H9 (cell line): Measurements from ENCODE around the gene CRYBG2. TPM values are rescaled to one million over a fixed set of nuclear protein-coding genes. Genes with fewer than 3 reads are reported as not detected.

Experiments
- DNase-seq: peaks from one replicate; pipeline ENCODE4 v3.0.0-alpha.2; 2017
- H2AFZ ChIP-seq: one replicate; pipeline ENCODE4 v1.6.1; 2013; ENCODE audit warnings: mild to moderate bottlenecking, low read length, control low read depth, moderate library complexity
- H2AK5ac ChIP-seq: 2 replicates; pipeline ENCODE4 v1.6.1; 2013; ENCODE audit warnings: low read length, control low read depth, mixed read lengths; ENCODE audit not compliant: insufficient read length
- H2BK120ac ChIP-seq: one replicate; pipeline ENCODE4 v1.6.1; 2013; ENCODE audit warnings: low read depth, mild to moderate bottlenecking, low read length, control low read depth, inconsistent platforms; ENCODE audit not compliant: poor library complexity, severe bottlenecking
- H2BK12ac ChIP-seq: 2 replicates; pipeline ENCODE4 v1.6.1; 2013; ENCODE audit warnings: low read length, control low read depth, mixed read lengths, low read depth; ENCODE audit not compliant: insufficient read length
- H2BK15ac ChIP-seq: 2 replicates; pipeline ENCODE4 v1.6.1; 2013; ENCODE audit warnings: low read depth, low read length, control low read depth
- H2BK20ac ChIP-seq: one replicate; pipeline ENCODE4 v1.6.1; 2013; ENCODE audit warnings: low read depth, mild to moderate bottlenecking, low read length, control low read depth, inconsistent platforms; ENCODE audit not compliant: poor library complexity, severe bottlenecking
- H2BK5ac ChIP-seq: 2 replicates; pipeline ENCODE4 v1.6.1; 2013; ENCODE audit warnings: low read length, control low read depth, mixed read lengths; ENCODE audit not compliant: insufficient read length
- H3K14ac ChIP-seq: 2 replicates; pipeline ENCODE4 v1.6.1; 2013; ENCODE audit warnings: low read length, control low read depth; ENCODE audit not compliant: insufficient read depth
- H3K18ac ChIP-seq: 2 replicates; pipeline ENCODE4 v1.6.1; 2013; ENCODE audit warnings: low read depth, mild to moderate bottlenecking, mixed read lengths, low read length, control low read depth; ENCODE audit not compliant: insufficient read length
- H3K23ac ChIP-seq: 2 replicates; pipeline ENCODE4 v1.6.1; 2013; ENCODE audit warnings: low read length, control low read depth, mixed read lengths, low read depth; ENCODE audit not compliant: insufficient read length
- H3K23me2 ChIP-seq: 2 replicates; pipeline ENCODE4 v1.6.1; 2013; ENCODE audit warnings: low read depth, mild to moderate bottlenecking, mixed read lengths, low read length, control low read depth; ENCODE audit not compliant: insufficient read length, poor library complexity, severe bottlenecking
- H3K27ac ChIP-seq: 2 replicates; pipeline ENCODE4 v1.5.1; 2013; ENCODE audit warnings: low read length, control low read depth, mixed read lengths, low read depth; ENCODE audit not compliant: insufficient read length
- H3K27me3 ChIP-seq: 2 replicates; pipeline ENCODE4 v1.6.1; 2013; ENCODE audit warnings: low read length, control low read depth, inconsistent platforms; ENCODE audit not compliant: insufficient read depth
- H3K4ac ChIP-seq: 2 replicates; pipeline ENCODE4 v1.6.1; 2013; ENCODE audit warnings: low read depth, mild to moderate bottlenecking, control low read depth, inconsistent platforms, low read length, moderate library complexity
- H3K4me1 ChIP-seq: 2 replicates; pipeline ENCODE4 v1.6.1; 2013; ENCODE audit warnings: low read length, control low read depth, inconsistent platforms; ENCODE audit not compliant: insufficient read depth
- H3K4me2 ChIP-seq: 2 replicates; pipeline ENCODE4 v1.6.1; 2013; ENCODE audit warnings: low read length, control low read depth, mixed read lengths; ENCODE audit not compliant: insufficient read length, insufficient read depth
- H3K56ac ChIP-seq: 2 replicates; pipeline ENCODE4 v1.6.1; 2013; ENCODE audit warnings: low read depth, mild to moderate bottlenecking, mixed read lengths, low read length, control low read depth; ENCODE audit not compliant: insufficient read length
- H3K79me1 ChIP-seq: 2 replicates; pipeline ENCODE4 v1.6.1; 2013; ENCODE audit warnings: low read depth, mild to moderate bottlenecking, moderate library complexity, low read length, control low read depth, inconsistent platforms; ENCODE audit not compliant: insufficient read depth, poor library complexity, severe bottlenecking
- H3K79me2 ChIP-seq: 2 replicates; pipeline ENCODE4 v1.6.1; 2013; ENCODE audit warnings: low read length, control low read depth, inconsistent platforms; ENCODE audit not compliant: insufficient read depth
- H3K9ac ChIP-seq: 2 replicates; pipeline ENCODE4 v1.6.1; 2013; ENCODE audit warnings: low read length, control low read depth, mixed read lengths; ENCODE audit not compliant: insufficient read length; ENCODE audit errors: extremely low read depth
- H3K9me3 ChIP-seq: one replicate; pipeline ENCODE4 v1.6.1; 2013; ENCODE audit warnings: low read depth, low read length, inconsistent platforms; ENCODE audit not compliant: control insufficient read depth
- H3T11ph ChIP-seq: one replicate; pipeline ENCODE4 v1.6.1; 2013; ENCODE audit warnings: mild to moderate bottlenecking, low read length, control low read depth, inconsistent platforms
- H4K20me1 ChIP-seq: one replicate; pipeline ENCODE4 v1.6.1; 2013; ENCODE audit not compliant: control insufficient read depth, insufficient read length, insufficient read depth
- H4K5ac ChIP-seq: 2 replicates; pipeline ENCODE4 v1.6.1; 2013; ENCODE audit warnings: low read depth, mild to moderate bottlenecking, mixed read lengths, low read length, control low read depth; ENCODE audit not compliant: insufficient read length
- H4K8ac ChIP-seq: replicated peaks from 2 replicates; pipeline ENCODE4 v1.6.1; 2013; ENCODE audit warnings: low read length, control low read depth, mixed read lengths, low read depth; ENCODE audit not compliant: insufficient read length
- H4K91ac ChIP-seq: 2 replicates; pipeline ENCODE4 v1.6.1; 2013; ENCODE audit warnings: low read depth, mild to moderate bottlenecking, moderate library complexity, mixed read lengths, low read length, control low read depth; ENCODE audit not compliant: insufficient read length
- H3K27ac Mint-ChIP-seq, 3 experiments: 2 replicates in 2 of 3; 3 replicates in 1 of 3; pipeline ENCODE4 v1.8.0; 2020 to 2021; ENCODE audit warnings: mixed read lengths in 3 of 3, mild to moderate bottlenecking in 1 of 3, moderate library complexity in 1 of 3
- H3K27me3 Mint-ChIP-seq: 2 replicates; pipeline ENCODE4 v1.8.0; 2021; ENCODE audit warnings: low read depth, mild to moderate bottlenecking, moderate library complexity, mixed read lengths
- H3K36me3 Mint-ChIP-seq, 3 experiments: 2 replicates in 2 of 3; 3 replicates in 1 of 3; pipeline ENCODE4 v1.8.0; 2020 to 2021; ENCODE audit warnings: low read depth in 3 of 3, mixed read lengths in 3 of 3; ENCODE audit not compliant: insufficient read depth in 1 of 3
- H3K4me1 Mint-ChIP-seq, 2 experiments: 2 replicates each; pipeline ENCODE4 v1.8.0; 2020; ENCODE audit warnings: mixed read lengths in 2 of 2
- H3K4me3 Mint-ChIP-seq, 2 experiments: 2 replicates in 1 of 2; 3 replicates in 1 of 2; pipeline ENCODE4 v1.8.0; 2020 to 2021; ENCODE audit warnings: mild to moderate bottlenecking in 2 of 2, mixed read lengths in 2 of 2, moderate library complexity in 1 of 2
- H3K9me3 Mint-ChIP-seq, 2 experiments: 2 replicates in 1 of 2; 3 replicates in 1 of 2; pipeline ENCODE4 v1.8.0; 2020; ENCODE audit warnings: mild to moderate bottlenecking in 2 of 2, mixed read lengths in 2 of 2, moderate library complexity in 1 of 2
- CTCF ChIP-seq: fragments of 200-600 bp; sonication (generic); conservative IDR thresholded peaks from 3 replicates; pipeline ENCODE4 v1.8.0; 2021; ENCODE audit warnings: antibody characterized with exemption, mild to moderate bottlenecking
- WGBS: extraction: QIAGEN DNeasy Blood & Tissue Kit; methylation state at CpG from one replicate; pipeline ENCODE4 v1.1.7; 2013; ENCODE audit warnings: missing lambda C conversion rate, low lambda C conversion rate, mixed read lengths; ENCODE audit not compliant: insufficient read length; ENCODE audit errors: extremely low coverage; 5-methylcytosine and 5-hydroxymethylcytosine counted together
- total RNA-seq: library from RNA; stranded (reverse); gene quantifications from 2 replicates; pipeline ENCODE4 v1.2.1, GENCODE V29; 2021

CRYBG2 gene
- total RNA-seq, 1 experiment from 2014 or later, result 12.8 TPM

GRCh38 chr1:26363549-26364448 lies 9.9 kb upstream of the CRYBG2 start:
- Mint-ChIP-seq H3K4me3 (peak overlapping the region in 1 of 2 experiments; percentile 22; a peak in 2 of 5 replicates), H3K27ac (no peak overlapping the region), H3K27me3 (peaks cover 61% of the 10 kb centered on the region), H3K4me1 (peaks cover 31 to 36% of the 10 kb centered on the region in 2 experiments), H3K36me3 (no peaks in the 10 kb centered on the region), H3K9me3 (no peaks in the 10 kb centered on the region; a peak in 1 of 5 replicates)
- Histone ChIP-seq H4K8ac (no peak overlapping the region), H3K79me2 (no peaks in the 10 kb centered on the region), H3K23ac (no peak overlapping the region), H4K5ac (no peak overlapping the region), H2BK20ac (no peak overlapping the region), H3K14ac (no peak overlapping the region), H3K27me3 (no peaks in the 10 kb centered on the region; the same call in 1 of the 2 replicates), H3K56ac (no peak overlapping the region), H4K91ac (no peak overlapping the region), H3T11ph (no peak overlapping the region), H3K9me3 (no peaks in the 10 kb centered on the region), H3K9ac (no peak overlapping the region), H2BK120ac (no peak overlapping the region), H3K4ac (no peak overlapping the region), H2BK15ac (no peak overlapping the region), H2AK5ac (no peak overlapping the region), H3K27ac (no peak overlapping the region), H4K20me1 (no peaks in the 10 kb centered on the region), H3K4me1 (peaks cover 3% of the 10 kb centered on the region; the same call in 1 of the 2 replicates), H2BK12ac (no peak overlapping the region), H3K4me2 (no peak overlapping the region), H2BK5ac (no peak overlapping the region), H3K23me2 (peaks cover 4% of the 10 kb centered on the region), H2AFZ (no peak overlapping the region), H3K79me1 (no peaks in the 10 kb centered on the region), H3K18ac (no peak overlapping the region)
- peak; percentile 95 for TF ChIP-seq CTCF
- DNase-seq, result peak; percentile 87
- no CpG with 5 or more reads among the region's 26 CpGs for WGBS
